H1 (cell line): Measurements from ENCODE around the gene PLXNB2. TPM values are rescaled to one million over a fixed set of nuclear protein-coding genes. Genes with fewer than 3 reads are reported as not detected.

Source experiments
- CTCF ChIA-PET: fragments of 300-600 bp; sonication (Branson Sonifier 250); formaldehyde crosslinking; loops from one replicate; lab custom pipeline; 2021; ENCODE audit not compliant: partially characterized antibody; lab: Charles Lee
- POLR2A ChIA-PET: fragments of 300-600 bp; sonication (Branson Sonifier 250); formaldehyde crosslinking; loops from one replicate; lab custom pipeline; 2021; ENCODE audit warnings: inconsistent platforms; ENCODE audit not compliant: partially characterized antibody; lab: Charles Lee
- DNase-seq, 2 experiments: peaks; one replicate each; pipeline versions ENCODE4 v3.0.0 to v3.0.0-alpha.2; 2010 to 2022; ENCODE audit warnings: low spot score in 2 of 2, low read depth in 1 of 2, mixed read lengths in 1 of 2
- FAIRE-seq: peaks from 2 replicates; lab custom pipeline; 2011; peaks lifted over from hg19 to GRCh38; lab: Jason Lieb, UNC
- H2AFZ ChIP-seq: 2 replicates; pipeline ENCODE4 v1.8.1; 2012; ENCODE audit warnings: low read length, inconsistent platforms
- H2AK5ac ChIP-seq: 2 replicates; pipeline ENCODE4 v1.6.1; 2013; ENCODE audit warnings: low read depth, low read length
- H2BK120ac ChIP-seq: replicated peaks from 2 replicates; pipeline ENCODE3; 2013; ENCODE audit warnings: low read depth, low read length, inconsistent platforms
- H2BK12ac ChIP-seq: 2 replicates; pipeline ENCODE4 v1.6.1; 2013; ENCODE audit warnings: low read depth, low read length
- H2BK15ac ChIP-seq: 2 replicates; pipeline ENCODE4 v1.6.1; 2013; ENCODE audit warnings: low read length
- H2BK20ac ChIP-seq: 2 replicates; pipeline ENCODE4 v1.6.1; 2013; ENCODE audit warnings: low read length
- H2BK5ac ChIP-seq: 2 replicates; pipeline ENCODE4 v1.6.1; 2013; ENCODE audit warnings: low read depth, low read length
- H3K14ac ChIP-seq: 2 replicates; pipeline ENCODE4 v1.6.1; 2013; ENCODE audit warnings: inconsistent platforms; ENCODE audit not compliant: insufficient read length
- H3K18ac ChIP-seq: 2 replicates; pipeline ENCODE4 v1.6.1; 2013; ENCODE audit warnings: low read length; ENCODE audit errors: extremely low read depth
- H3K23ac ChIP-seq: 2 replicates; pipeline ENCODE4 v1.6.1; 2013; ENCODE audit warnings: inconsistent platforms; ENCODE audit not compliant: insufficient read length
- H3K23me2 ChIP-seq: 2 replicates; pipeline ENCODE4 v1.6.1; 2013; ENCODE audit warnings: low read depth, low read length
- H3K27ac ChIP-seq: 2 replicates; pipeline ENCODE4 v1.6.1; 2011; ENCODE audit warnings: low read depth, low read length, inconsistent platforms
- H3K27me3 ChIP-seq, 4 experiments: replicated peaks in 1 of 4; 1 replicate in 1 of 4; 2 replicates in 3 of 4; pipeline versions ENCODE4 v1.6.1 to v1.8.1; 2011 to 2013; ENCODE audit warnings: low read length in 3 of 4, mild to moderate bottlenecking in 3 of 4, inconsistent platforms in 2 of 4, mixed read lengths in 2 of 4, moderate library complexity in 1 of 4; ENCODE audit not compliant: control insufficient read depth in 3 of 4, insufficient read depth in 3 of 4; ENCODE audit errors: extremely low read depth in 1 of 4
- H3K36me3 ChIP-seq, 4 experiments: 2 replicates each; pipeline versions ENCODE4 v1.6.1 to v1.8.1; 2011 to 2013; ENCODE audit warnings: mild to moderate bottlenecking in 4 of 4, low read length in 3 of 4, moderate library complexity in 2 of 4, control low read depth in 1 of 4, inconsistent platforms in 1 of 4; ENCODE audit not compliant: insufficient read depth in 4 of 4, control insufficient read depth in 2 of 4
- H3K4ac ChIP-seq: replicated peaks from 2 replicates; pipeline ENCODE3; 2013; ENCODE audit warnings: low read length, low read depth, mixed read lengths, inconsistent platforms; ENCODE audit not compliant: insufficient read length
- H3K4me1 ChIP-seq, 4 experiments: replicated peaks in 1 of 4; 1 replicate in 1 of 4; 2 replicates in 3 of 4; pipeline versions ENCODE4 v1.6.1 to v1.8.1; 2011 to 2013; ENCODE audit warnings: low read length in 3 of 4, inconsistent platforms in 2 of 4, mixed read lengths in 1 of 4; ENCODE audit not compliant: insufficient read depth in 4 of 4, control insufficient read depth in 3 of 4
- H3K4me2 ChIP-seq, 2 experiments: 2 replicates each; pipeline versions ENCODE4 v1.6.1 to v1.8.1; 2011 to 2013; ENCODE audit warnings: low read depth in 2 of 2, low read length in 2 of 2, control low read depth in 1 of 2, inconsistent platforms in 1 of 2, mild to moderate bottlenecking in 1 of 2; ENCODE audit not compliant: insufficient read depth in 1 of 2
- H3K4me3 ChIP-seq, 4 experiments: fragments of 200-600, 300-600 bp in 1 of 4; sonication (generic), shearing (Covaris generic), sonication (Bioruptor Twin) in 1 of 4; 2 replicates each; pipeline versions ENCODE4 v1.5.1 to v1.8.1; 2011 to 2016; ENCODE audit warnings: low read length in 4 of 4, low read depth in 3 of 4, control low read depth in 2 of 4, inconsistent platforms in 2 of 4, mild to moderate bottlenecking in 2 of 4, mixed read lengths in 1 of 4, moderate library complexity in 1 of 4; ENCODE audit not compliant: insufficient read depth in 2 of 4; ENCODE audit errors: extremely low read depth in 1 of 4
- H3K56ac ChIP-seq: replicated peaks from 2 replicates; pipeline ENCODE3; 2013; ENCODE audit warnings: low read depth, mild to moderate bottlenecking, mixed read lengths, low read length, inconsistent platforms; ENCODE audit not compliant: insufficient read length
- H3K79me1 ChIP-seq: 2 replicates; pipeline ENCODE4 v1.6.1; 2013; ENCODE audit warnings: low read depth, low read length, control low read depth
- H3K79me2 ChIP-seq, 2 experiments: 2 replicates each; pipeline versions ENCODE4 v1.6.1 to v1.8.1; 2012 to 2013; ENCODE audit warnings: low read length in 2 of 2, mild to moderate bottlenecking in 2 of 2, inconsistent platforms in 1 of 2; ENCODE audit not compliant: insufficient read depth in 2 of 2, control insufficient read depth in 1 of 2
- H3K9ac ChIP-seq, 4 experiments: replicated peaks in 1 of 4; 1 replicate in 1 of 4; 2 replicates in 3 of 4; pipeline versions ENCODE4 v1.6.1 to v1.8.1; 2011 to 2013; ENCODE audit warnings: low read depth in 3 of 4, low read length in 3 of 4, control low read depth in 2 of 4, mild to moderate bottlenecking in 2 of 4, moderate library complexity in 2 of 4, inconsistent platforms in 1 of 4; ENCODE audit errors: extremely low read depth in 1 of 4
- H3K9me3 ChIP-seq, 2 experiments: 2 replicates each; pipeline versions ENCODE4 v1.6.1 to v1.8.1; 2012 to 2013; ENCODE audit warnings: mild to moderate bottlenecking in 2 of 2, moderate library complexity in 2 of 2, control low read depth in 1 of 2, inconsistent platforms in 1 of 2, low read depth in 1 of 2, low read length in 1 of 2, mixed read lengths in 1 of 2; ENCODE audit not compliant: insufficient read depth in 2 of 2
- H4K20me1 ChIP-seq, 2 experiments: replicated peaks in 1 of 2; 2 replicates each; pipeline versions ENCODE3 to v1.8.1; 2011 to 2013; ENCODE audit warnings: inconsistent platforms in 2 of 2, low read length in 2 of 2, mild to moderate bottlenecking in 1 of 2; ENCODE audit not compliant: insufficient read depth in 2 of 2, control insufficient read depth in 1 of 2
- H4K5ac ChIP-seq: 2 replicates; pipeline ENCODE4 v1.6.1; 2013; ENCODE audit warnings: low read length, low read depth, mixed read lengths, inconsistent platforms; ENCODE audit not compliant: insufficient read length
- H4K8ac ChIP-seq: 2 replicates; pipeline ENCODE4 v1.8.0; 2013; ENCODE audit warnings: mild to moderate bottlenecking, moderate library complexity, low read length, inconsistent platforms; ENCODE audit not compliant: insufficient read depth; ENCODE audit errors: extremely low read depth
- H4K91ac ChIP-seq: replicated peaks from 2 replicates; pipeline ENCODE3; 2013; ENCODE audit warnings: low read length, mixed read lengths, inconsistent platforms; ENCODE audit not compliant: insufficient read length
- ZNF274 ChIP-seq: IDR thresholded peaks from 2 replicates; pipeline ENCODE4 v1.7.0; 2012; ENCODE audit warnings: low read length, borderline replicate concordance; ENCODE audit errors: extremely low read depth
- WGBS, 2 experiments: shearing (Covaris generic) in 1 of 2; methylation state at CpG; one replicate each; pipeline versions ENCODE4 v1.1.6 to v1.1.7; 2013 to 2015; ENCODE audit warnings: low lambda C conversion rate in 2 of 2, mixed read lengths in 2 of 2, inconsistent platforms in 1 of 2, low coverage in 1 of 2, missing lambda C conversion rate in 1 of 2; ENCODE audit not compliant: insufficient replicate concordance in 2 of 2, insufficient coverage in 1 of 2, insufficient read length in 1 of 2; ENCODE audit errors: extremely low coverage in 1 of 2, missing lambda C conversion rate in 1 of 2; 5-methylcytosine and 5-hydroxymethylcytosine counted together
- polyA plus RNA-seq, 7 experiments: library from polyadenylated mRNA; depleted of rRNA in 3 of 7; stranded (reverse) in 5 of 7; unstranded in 2 of 7; fragments of >200 nt in 5 of 7; fragments of 200-250 nt in 2 of 7; gene quantifications; 1 replicate in 5 of 7; 2 replicates in 1 of 7; 4 replicates in 1 of 7; pipeline versions ENCODE4 v1.2.1 to v1.2.3, GENCODE V29; 2011 to 2013; ENCODE audit warnings: missing spikeins in 2 of 7, mixed read lengths in 2 of 7
- total RNA-seq: library from RNA; stranded (reverse); fragmentation: NEBNext Ultra II Directional; extraction: Animal tissue kit (Norgen Biotek cat#: 25700); gene quantifications from 2 replicates; pipeline ENCODE4 v1.2.1, GENCODE V29; 2021

Gene PLXNB2
- total and polyA plus RNA-seq, 2 of the 8 experiments (the other 6 are each of a cell fraction or from before 2014, with no cell fraction given) = 58.3 to 92.8 TPM

GRCh38 chr22:50283821-50284220, 23.6 kb downstream of the PLXNB2 start:
- no peak overlapping the region for H3K4me2 ChIP-seq

More at GRCh38 chr22:50283821-50284220, 23.6 kb downstream of the PLXNB2 start:
- Histone ChIP-seq H3K79me1 (no peaks in the 10 kb centered on the region), H3K14ac (no peak overlapping the region), H2BK12ac (no peak overlapping the region), H2BK15ac (no peak overlapping the region), H3K27ac (no peak overlapping the region), H3K9ac (no peak overlapping the region), H3K23ac (no peak overlapping the region), H3K4ac (no peak overlapping the region), H3K27me3 (no peaks in the 10 kb centered on the region), H3K79me2 (no peaks in the 10 kb centered on the region), H4K8ac (no peak overlapping the region), H3K4me1 (peaks cover 0 to 2% (median 0%) of the 10 kb centered on the region in 4 experiments; a peak in 2 of 7 replicates), H3K18ac (no peak overlapping the region), H3K4me3 (no peak overlapping the region), H4K91ac (no peak overlapping the region), H2BK5ac (no peak overlapping the region), H4K5ac (no peak overlapping the region), H4K20me1 (peaks cover 2 to 11% of the 10 kb centered on the region in 2 experiments), H2BK20ac (no peak overlapping the region), H3K9me3 (no peaks in the 10 kb centered on the region; a peak in 1 of 4 replicates), H2AFZ (no peak overlapping the region), H2BK120ac (no peak overlapping the region), H3K56ac (no peak overlapping the region), H3K23me2 (no peaks in the 10 kb centered on the region), H3K36me3 (peaks cover 21 to 83% (median 27%) of the 10 kb centered on the region in 4 experiments), H2AK5ac (no peak overlapping the region)
- 96% methylated on average over 21 of the region's 30 CpGs; no CpG with 5 or more reads in 1 of the 2 experiments for WGBS, 2 experiments
- no peak for DNase-seq
- ChIA-PET POLR2A (no interaction called here), CTCF (interaction anchor here (2.2 kb wide), 1 partner anchor 57 kb away, joined by 5 read pairs; no protein-coding TSS in a partner anchor)
- FAIRE-seq = no peak
- TF ChIP-seq ZNF274 = no peak
